Thyroid gland (tissue), 4 donors: ENCODE results near the gene SLC8A1.

Experiments used
- POLR2A ChIP-seq, 2 donors: fragments of 450-650 bp; IDR thresholded peaks; one replicate each; pipeline ENCODE4 v1.6.1; 2017; ENCODE audit warnings: antibody characterized with exemption in 2 of 2, mild to moderate bottlenecking in 2 of 2, moderate library complexity in 1 of 2
- TF ChIP-seq, protein P1 (sequence below), 6 experiments: fragments of 200-600 bp in 3 of 6; fragments of 450-650 bp in 3 of 6; sonication (generic) in 3 of 6; IDR thresholded peaks; one replicate each; pipeline ENCODE4 v1.5.1; 2016 to 2019; ENCODE audit warnings: antibody characterized with exemption in 6 of 6, mild to moderate bottlenecking in 2 of 6, inconsistent platforms in 1 of 6, moderate library complexity in 1 of 6

DNA sequence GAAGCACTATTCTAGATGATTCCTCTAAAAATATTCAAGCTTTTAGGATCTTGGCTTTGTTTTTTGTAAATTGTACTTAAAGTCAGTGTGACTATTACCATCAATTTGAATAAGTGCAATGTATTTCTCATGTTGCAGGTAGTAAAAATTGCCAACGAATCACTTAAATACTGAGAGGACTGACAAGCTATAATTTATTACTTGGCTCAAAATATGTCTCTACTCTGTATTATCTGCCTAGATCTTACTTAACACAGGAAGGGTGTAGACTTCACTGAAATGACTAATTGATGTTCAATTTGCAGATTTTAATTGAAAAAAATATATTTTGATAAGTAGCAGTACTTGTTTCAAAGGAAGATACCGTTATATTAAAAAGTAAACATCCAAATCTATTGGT is 202.3 kb downstream of the SLC8A1 start:
- TF ChIP-seq, protein P1, sequence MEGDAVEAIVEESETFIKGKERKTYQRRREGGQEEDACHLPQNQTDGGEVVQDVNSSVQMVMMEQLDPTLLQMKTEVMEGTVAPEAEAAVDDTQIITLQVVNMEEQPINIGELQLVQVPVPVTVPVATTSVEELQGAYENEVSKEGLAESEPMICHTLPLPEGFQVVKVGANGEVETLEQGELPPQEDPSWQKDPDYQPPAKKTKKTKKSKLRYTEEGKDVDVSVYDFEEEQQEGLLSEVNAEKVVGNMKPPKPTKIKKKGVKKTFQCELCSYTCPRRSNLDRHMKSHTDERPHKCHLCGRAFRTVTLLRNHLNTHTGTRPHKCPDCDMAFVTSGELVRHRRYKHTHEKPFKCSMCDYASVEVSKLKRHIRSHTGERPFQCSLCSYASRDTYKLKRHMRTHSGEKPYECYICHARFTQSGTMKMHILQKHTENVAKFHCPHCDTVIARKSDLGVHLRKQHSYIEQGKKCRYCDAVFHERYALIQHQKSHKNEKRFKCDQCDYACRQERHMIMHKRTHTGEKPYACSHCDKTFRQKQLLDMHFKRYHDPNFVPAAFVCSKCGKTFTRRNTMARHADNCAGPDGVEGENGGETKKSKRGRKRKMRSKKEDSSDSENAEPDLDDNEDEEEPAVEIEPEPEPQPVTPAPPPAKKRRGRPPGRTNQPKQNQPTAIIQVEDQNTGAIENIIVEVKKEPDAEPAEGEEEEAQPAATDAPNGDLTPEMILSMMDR (IDR thresholded peaks at IDR 0.05): no peak
- no peak for TF ChIP-seq POLR2A (IDR thresholded peaks at IDR 0.05)
